ENCODE results near the gene ATG9B.

DNA sequence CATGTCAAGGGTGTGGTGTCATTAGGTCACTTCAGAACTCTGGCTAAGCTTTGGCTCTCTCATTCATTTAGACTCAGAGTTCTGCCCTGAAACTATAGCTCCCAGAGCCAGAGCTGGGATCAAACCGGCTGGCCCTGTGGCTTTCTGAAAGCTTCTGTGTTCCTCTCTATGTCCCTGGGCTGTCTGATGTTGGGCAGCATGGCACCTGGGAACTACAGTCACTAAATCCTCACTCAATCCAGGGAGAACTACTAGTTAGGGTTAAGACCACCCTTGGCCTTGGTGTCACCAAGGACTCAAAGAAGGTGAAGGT, 13.2 kb downstream of the ATG9B start:
- TF ChIP-seq, protein P1, sequence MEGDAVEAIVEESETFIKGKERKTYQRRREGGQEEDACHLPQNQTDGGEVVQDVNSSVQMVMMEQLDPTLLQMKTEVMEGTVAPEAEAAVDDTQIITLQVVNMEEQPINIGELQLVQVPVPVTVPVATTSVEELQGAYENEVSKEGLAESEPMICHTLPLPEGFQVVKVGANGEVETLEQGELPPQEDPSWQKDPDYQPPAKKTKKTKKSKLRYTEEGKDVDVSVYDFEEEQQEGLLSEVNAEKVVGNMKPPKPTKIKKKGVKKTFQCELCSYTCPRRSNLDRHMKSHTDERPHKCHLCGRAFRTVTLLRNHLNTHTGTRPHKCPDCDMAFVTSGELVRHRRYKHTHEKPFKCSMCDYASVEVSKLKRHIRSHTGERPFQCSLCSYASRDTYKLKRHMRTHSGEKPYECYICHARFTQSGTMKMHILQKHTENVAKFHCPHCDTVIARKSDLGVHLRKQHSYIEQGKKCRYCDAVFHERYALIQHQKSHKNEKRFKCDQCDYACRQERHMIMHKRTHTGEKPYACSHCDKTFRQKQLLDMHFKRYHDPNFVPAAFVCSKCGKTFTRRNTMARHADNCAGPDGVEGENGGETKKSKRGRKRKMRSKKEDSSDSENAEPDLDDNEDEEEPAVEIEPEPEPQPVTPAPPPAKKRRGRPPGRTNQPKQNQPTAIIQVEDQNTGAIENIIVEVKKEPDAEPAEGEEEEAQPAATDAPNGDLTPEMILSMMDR (IDR thresholded peaks at IDR 0.05), result no peak
- no peak for TF ChIP-seq POLR2AphosphoS5 (IDR thresholded peaks at IDR 0.05)
- TF ChIP-seq EP300 (IDR thresholded peaks at IDR 0.05), result no peak

All from esophagus muscularis mucosa (tissue), 4 donors.